GM18867 (cell line): ENCODE measurements around the gene ARL2.
"Not testable (repeated sequence)": the region's sequence is repeated elsewhere in the genome, so short reads cannot be mapped to it uniquely, and the experiment has no call there.

Experiments used
- ATAC-seq: cut with Tn5 transposase; IDR thresholded peaks from one replicate; pipeline ENCODE4 v1.9.1; 2021; ENCODE audit warnings: mild to moderate bottlenecking, moderate library complexity; ENCODE audit not compliant: unreplicated experiment

ARL2 gene

DNA sequence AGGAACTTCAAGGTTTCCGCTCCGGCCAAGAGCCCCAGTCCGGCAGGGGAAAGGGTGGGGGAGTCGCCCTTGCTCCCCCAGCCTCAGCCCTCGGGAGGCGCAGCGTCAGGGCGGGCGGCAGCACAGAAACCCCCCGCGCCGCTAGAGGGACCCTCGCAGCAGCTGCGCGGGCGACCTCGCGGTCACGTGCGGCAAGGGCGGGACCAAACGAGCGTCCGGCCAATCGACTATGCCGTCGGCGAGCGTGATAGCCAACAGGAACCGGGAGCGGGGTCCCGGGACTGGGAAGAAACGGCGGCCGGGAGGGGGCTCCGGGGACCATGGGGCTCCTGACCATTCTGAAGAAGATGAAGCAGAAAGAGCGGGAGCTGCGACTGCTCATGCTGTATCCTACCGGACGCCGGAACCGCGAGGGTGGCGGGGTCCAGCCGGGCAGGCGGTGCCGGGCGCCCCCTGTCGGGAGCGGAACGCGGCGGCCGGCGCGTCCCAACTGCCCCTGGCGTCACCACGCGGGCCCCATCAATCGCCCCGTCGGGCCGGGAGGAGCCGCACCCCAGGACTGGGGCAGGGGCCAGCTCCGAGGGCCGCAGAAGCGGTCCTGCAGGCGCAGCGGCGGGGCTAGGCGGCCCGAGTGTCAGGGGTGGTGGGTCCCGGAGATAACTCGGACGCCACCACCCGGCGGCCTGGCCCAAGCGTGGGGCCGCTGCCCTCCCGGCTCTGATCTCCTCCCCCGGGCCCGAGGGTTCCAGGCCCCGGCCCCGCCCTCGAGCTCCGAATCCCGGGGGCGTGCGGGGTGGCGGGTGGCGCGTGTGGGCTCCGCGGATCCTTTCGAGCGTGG is at the start of gene ARL2:
Gene ARL2 (plus strand): TSS at position 273 of the 838 bp plus-strand sequence. CDS start 48 bp downstream, at position 321.
- ATAC-seq, result peak; percentile 72

DNA sequence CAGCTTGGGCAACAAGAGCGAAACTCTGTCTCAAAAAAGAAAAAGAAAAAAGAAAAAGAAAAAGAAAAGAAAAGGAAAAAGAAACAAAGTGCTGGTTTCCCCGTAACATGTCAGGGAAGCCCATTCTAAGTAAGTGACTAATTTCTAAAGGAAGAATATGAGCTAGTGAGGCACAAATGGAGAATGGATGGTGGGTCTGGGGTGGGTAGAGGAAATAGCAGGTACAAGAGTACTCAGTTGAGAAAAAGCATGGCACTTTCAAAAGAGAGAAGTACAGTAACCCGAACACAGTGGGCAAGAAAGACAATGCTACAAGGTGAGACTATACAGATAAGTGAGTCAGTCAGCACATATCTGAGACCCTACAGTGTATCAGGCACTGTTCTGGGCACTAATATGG is 46.6 kb upstream of the ARL2 start:
- no peak for ATAC-seq

DNA sequence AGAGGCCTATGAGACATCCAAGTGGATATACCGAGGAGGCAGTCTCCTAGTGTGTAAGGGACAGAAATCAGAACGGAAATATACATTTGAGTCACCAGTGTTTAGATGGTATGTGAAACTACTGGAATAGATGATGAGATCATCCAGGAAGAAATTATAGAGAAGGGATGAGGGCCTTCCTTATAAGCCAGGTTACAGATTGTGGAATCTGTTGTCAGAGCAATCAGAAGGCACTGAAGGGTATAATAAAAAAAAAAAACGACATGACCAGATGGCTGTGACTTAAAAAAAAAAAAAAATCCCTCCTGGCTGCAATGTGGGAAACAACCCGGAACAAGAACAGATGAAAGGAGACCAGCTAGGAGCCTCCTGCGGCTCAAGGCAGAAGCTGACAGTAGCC is 44.8 kb upstream of the ARL2 start:
- no peak for ATAC-seq

DNA sequence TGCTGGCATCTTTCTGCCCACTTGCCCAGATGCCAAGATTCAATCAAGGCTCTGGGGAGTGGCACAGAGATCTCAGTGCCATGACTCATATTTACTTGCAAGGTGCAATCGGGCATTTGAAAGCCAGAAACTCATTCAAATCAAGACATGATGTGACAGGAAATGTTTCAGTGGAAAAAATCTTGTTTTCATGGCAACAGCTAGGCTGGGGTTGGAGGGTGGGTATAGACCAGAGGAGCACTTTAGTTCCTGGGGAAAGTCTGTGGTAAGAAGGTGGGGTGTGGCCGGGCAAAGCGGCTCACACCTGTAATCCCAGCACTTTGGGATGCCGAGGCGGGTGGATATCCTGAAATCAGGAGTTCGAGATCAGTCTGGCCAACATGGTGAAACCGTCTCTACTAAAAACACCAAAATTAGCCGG is 43.2 kb upstream of the ARL2 start:
- no peak for ATAC-seq

DNA sequence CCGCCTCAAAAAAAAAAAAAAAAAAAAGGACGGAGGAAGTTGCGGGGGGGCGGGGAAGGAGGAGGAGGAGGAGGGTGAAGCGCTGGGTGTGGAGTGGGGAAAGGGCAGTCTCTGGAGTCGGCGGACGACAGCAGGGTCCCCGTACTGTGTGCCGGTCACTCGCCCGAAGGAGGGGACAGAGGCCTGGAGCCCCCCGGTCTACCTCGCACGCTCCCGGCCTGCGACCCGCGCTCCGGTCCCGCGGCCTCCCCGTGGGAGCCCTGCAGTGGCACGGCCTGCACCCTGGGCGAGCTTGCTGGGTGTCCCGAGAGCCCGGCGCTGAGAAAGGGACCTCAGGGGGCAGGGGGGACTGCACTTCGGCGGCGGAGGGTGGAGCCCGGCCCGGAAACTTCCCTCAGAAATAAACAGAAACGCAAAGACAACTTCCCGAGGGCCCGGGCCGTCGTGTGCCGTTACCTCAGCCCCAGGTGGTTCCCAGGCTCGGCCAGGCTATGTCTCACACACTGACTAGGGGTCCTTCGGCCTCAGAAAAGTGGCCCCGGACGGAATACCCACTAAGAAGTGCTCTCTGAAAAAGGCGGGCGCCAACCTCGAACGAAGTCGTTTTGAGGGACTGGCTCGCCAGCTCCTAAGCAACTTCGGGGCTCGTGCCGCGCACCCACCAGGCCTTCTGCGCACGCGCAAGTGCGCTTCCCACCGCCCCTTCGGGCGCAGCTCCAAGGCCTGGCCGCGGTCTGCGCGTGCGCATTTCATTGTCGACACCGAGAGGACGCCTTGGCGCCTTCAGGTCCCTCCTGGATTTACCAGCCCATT is 42.3 kb upstream of the ARL2 start, which contains the start of gene MAJIN:
Gene MAJIN (minus strand): TSS at position 688 of the 813 bp plus-strand sequence. CDS start 12,703 bp downstream, outside the sequence.
- ATAC-seq, result no peak

DNA sequence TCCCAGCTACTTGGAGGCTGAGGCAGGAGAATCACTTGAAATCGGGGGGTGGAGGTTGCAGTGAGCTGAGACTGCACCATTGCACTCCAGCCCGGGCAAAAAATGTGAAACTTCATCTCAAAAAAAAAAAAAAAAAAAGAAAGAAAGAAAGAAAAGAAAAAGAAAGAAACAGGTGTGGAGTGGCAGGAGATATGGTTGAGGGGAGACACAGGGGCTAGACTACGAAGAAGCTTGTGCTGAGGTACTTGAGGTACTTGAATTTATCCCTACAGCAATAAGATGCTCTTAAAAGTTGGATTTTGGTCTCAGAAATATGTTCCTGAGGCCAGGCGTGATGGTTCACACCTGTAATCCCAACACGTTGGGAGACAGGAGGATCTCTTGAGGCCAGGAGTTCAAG is 39.8 kb upstream of the ARL2 start:
- no peak for ATAC-seq

DNA sequence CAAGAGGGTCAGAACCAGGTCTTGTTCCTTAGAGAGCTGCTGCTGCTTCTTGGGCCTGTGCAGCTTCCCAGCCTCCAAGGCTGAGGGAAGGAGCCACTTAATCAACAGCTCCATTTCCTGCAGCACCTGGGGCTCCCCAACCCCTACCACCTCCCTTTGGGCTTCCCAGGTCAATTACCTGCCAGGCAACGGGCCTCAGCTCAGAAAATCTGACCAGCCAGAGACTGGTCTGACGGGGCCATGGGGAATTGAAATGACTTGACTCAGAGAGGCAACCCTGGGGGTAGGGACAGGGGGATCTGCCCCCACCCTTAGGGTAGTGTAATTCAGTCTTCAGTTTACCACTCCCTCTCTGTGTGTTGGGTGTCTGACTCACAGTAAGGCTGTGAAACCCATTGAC is 37.3 kb upstream of the ARL2 start:
- ATAC-seq, result no peak

DNA sequence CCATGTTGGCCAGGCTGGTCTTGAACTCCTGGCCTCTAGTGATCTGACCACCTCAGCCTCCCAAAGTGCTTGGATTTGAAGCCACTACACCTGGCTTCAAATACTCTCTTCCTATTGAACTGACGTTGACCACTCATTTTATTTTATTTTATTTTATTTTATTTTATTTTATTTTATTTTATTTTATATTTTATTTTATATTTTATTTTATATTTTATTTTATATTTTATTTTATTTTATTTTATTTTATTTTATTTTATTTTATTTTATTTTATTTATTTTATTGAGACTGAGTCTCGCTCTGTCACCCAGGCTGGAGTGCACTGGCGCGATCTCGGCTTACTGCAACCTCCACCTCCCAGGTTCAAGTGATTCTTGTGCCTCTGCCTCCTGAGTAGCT is 30.6 kb upstream of the ARL2 start:
- not testable (repeated sequence) for ATAC-seq

DNA sequence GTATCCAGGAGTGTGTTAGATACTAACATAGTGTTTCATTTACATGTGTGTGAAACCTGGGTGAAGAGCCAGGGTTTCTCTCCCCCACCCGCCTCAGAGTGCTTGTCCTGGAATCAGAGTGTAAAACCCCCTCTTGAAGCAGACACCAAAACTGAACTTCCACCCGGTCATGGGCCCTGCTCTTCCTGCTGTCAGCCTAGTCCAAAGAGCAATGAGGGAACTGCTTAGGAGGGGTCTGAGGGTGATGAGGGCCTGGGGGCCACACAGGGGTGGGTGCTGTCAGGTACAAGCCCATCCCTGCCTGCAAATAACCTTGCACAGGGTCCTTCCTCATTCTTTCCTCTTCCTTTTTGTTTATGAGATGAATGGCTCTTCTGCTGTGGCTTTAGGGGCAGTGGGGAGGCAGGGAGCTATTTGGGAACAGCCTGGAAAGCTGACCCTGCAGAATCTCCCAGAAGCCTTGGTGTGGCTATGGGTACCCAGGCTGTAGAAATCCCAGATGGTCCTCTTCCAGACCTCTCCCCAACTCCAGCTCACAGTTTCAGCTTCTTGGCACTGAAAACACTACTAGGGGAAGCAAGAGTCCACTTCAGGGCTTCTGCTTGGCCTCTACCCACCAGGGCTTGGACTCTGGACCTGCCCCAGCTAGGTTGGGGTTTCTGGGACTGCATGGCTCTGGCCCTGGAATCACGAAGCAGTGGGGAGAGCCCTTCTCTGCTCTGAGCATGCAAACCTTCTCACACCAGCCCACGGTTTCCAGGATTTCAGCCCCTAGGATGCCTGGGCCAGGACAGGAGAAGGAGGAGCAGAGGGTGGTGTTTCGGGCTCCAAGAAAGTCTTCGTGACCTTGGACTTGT is 25.7 kb upstream of the ARL2 start:
- no peak for ATAC-seq

DNA sequence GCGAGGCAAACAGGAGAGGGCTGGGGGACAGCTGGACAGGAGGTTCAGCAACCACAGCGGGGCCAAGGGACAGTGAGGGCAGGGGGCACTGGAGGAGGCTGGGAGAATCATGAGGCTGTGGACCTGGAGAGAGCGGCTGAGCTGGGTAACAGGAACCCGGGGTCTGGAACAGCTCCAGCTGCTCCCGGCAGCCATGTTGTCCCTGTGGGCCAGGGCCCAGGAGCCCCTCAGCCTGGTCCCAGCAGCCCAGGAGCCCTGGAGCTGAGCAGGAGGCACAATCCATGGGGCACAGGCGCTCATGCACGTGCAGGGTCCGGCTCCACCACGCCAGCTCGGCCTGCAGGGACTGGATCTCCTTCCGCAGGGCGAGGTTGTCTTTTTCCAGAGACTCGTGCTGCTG is 24.5 kb upstream of the ARL2 start:
- no peak for ATAC-seq

DNA sequence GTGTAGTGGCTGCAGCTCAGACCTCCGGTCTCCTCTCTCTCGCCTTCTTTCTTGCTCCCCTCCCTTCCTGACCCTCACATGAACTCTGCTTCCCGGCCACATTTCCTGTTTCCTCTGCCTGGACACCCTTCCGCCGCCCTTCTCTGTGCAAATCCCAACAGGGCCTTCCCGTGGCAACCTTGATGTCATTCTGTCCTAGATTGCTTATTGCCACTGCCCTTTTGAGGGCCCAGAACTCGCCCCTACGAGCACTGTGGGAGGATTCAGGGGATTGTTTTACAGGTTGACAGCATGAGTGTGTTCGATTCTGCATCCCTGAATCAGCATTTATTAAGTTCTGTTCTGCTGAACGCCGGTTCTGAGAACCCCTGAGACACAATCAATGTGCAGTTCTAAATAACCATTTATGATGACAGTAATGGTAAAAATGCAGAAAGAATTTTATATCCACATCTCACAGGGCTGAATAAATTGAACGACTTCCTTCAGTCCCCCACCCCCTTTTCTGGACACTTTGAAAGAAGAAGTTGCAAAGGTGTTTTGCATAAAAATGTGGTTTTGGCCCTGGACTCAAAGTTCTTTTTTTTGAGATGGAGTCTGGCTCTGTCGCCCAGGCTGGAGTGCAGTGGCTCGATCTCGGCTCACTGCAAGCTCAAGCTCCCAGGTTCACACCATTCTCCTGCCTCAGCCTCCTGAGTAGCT is 23.6 kb upstream of the ARL2 start:
- ATAC-seq, result no peak

DNA sequence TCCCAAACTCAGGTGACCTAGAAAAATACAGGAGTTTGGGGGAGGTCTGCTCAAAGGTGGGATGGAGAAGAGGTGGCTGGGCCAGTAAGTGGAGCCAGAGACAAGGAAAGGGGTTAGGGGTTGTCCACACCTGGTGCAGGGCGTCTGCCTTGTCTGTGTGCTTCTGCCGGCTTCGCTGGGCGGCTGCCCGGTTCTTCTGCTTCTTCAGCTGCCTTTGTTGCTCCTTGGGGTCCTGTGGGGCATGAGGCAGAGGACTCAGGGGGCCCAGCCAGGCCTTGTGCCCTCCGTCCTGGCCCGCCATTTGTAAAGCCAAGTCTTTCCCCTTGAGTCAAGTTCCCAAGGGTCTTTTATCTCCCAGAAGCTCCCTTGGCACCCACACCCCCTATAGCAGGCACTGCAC is 19.6 kb upstream of the ARL2 start:
- no peak for ATAC-seq

DNA sequence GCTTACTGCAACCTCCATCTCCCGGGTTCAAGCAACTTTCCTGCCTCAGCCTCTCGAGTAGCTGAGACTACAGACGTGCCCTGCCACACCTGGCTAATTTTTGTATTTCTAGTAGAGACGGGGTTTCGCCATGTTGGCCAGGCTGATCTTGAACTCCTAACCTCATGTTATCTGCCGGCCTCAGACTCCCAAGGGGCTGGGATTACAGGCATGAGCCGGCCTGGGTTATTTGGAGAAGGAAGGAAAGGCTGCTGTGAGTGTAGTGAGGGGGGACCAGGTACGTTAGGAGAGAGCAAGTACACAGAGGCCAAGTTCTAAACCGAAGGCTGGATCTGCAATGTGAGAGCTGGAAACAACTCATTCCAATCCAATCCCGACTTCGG is 17.6 kb upstream of the ARL2 start:
- no peak for ATAC-seq

DNA sequence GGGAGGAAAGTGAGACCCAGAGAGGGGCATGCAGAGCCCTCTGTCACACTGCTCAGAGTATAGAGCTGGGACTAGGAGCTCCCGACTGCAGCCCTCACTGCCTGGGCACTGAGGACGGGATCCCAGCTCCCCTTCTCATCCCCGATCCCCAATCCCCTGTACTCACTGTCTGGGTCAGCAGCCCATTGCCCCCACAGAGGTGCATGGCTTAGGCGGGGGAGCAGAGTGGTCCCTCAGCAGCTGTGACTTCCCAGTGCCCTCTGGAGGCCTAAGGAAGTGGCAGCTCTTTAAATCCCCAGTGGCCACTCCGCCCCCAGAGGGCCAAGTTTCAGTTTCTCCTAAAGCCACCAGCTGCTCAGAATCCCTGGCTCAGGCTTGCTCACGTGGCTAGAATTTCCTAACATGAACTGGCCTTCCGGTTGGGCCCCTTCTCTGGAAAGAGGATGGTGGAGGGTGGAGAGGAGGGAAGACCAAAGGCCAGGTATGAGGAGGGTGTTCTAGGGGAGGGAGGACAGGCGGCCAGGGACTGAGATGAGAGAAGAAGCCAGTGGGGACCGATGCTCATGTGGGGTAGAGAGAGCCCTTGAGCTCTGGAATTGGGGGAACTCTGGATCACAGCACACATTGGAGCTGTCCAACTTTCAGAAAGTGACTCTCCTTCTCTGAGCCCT is 17.1 kb upstream of the ARL2 start, which contains the start of gene BATF2:
Gene BATF2 (minus strand): TSS at position 262 of the 671 bp plus-strand sequence. CDS start 57 bp downstream, at position 205.
- ATAC-seq, result no peak

DNA sequence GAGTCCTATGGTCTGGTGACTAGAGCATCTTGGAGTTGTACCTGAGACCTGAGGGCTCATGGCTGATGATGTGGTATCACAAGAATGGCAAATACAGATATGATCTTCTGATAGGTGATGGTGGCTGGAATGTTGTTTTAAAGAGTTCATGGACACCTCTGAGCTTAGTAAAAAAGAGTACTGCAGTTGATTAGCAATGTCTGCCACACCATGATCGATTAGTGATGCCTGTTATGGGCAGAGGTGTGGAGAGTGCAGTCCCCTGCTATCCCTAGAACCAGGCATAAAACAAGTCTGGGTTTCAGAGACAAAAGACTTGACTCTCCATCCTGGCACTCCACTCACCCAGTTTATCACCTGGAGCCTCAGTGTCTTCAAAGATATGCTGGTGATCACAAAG is 15.8 kb upstream of the ARL2 start:
- no peak for ATAC-seq

DNA sequence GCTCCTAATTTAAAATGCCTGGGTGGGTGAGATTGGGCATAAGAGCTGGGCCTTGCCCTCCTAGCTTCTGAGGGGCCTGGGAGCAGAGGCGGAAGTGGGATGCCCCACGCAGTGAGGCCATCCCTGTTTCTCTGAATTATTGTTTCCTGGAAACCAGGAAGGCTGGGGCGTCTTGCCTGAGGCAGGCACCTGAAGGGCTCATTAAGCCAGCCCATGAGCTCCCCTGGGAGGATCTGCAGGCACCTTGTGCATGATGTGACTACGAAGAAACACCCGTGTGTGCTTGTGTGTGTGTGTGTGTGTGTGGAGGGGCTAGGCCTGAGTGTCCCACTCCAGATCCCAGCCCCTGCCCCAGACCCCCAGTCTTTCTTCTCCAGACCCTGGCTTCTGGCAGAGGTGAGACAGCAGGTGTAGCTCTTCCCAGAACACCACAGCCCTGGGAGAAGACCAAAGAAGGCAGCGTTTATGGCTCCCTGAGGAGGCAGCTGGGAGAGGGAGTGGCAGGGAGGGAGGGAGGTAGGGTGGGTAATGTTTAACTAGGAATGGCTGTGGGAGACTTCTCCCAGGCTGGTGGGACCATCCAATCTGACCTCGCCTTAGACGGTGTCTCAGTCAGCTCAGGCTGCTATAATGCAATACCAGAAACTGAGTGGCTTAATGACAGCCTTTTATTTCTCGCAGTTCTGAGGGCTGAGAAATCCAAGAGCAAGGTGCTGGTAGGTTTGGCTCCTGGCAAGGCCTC is 15.1 kb upstream of the ARL2 start:
- ATAC-seq, result no peak

DNA sequence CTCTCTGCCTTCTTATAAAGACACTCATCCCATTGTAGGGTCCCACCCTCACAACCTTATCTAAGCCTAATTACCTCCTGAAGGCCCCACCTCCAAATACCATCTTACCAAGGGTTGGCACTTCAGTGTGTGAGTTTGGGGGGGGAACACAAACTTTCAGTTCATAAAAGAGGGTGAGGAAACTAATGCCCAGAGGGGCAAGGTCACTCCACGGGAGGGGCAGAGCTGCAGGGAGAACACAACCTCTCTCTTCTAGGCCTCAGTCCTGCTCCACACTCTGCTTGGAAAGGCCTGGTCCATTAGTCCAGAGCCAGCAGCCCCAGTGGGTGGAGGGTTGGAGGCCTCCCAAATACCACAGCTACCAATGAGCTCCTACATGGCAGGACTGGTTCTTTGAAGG is 14.5 kb upstream of the ARL2 start:
- ATAC-seq, result no peak

DNA sequence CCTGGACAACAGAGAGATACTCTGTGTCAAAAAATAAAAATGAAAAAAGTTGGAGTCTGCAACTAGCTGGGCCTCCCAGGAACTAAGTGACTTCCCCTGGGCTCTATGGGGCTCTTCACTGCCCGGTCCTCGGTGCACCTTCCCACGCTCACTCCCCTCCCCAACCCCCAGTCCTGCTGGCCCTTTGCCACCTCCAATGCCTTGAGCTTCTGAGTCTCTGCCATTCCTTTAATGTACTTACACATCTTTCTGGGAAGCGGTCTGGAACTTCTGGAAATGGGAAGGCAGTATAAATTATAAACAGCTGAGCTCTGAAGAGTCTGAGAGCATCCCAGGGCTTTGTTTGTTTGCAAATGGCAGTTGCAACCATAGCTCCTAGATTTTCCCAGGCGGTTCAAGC is 11.3 kb upstream of the ARL2 start:
- ATAC-seq, result no peak

DNA sequence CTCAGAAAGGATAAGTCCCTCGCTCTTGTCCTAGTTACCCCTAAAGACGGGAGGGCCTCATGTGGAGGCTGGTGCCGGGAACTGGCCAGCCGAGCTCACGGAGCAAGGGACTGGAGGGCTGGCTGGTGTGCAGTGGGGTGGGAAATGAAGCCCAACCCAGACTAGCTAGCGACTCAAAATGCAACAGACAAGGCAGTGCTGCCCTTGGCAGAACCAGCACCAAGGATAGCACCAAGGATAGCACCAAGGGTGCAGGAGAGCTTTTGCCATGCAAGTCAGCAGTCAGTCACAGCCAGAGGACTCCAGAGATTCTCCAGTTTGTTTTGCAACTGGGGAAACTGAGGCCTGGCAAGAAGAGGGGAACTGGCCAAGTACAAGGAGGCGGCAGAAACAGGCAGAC is 10.7 kb upstream of the ARL2 start:
- ATAC-seq, result no peak
